ENCODE measurements around the gene GADL1.

GADL1 gene

DNA sequence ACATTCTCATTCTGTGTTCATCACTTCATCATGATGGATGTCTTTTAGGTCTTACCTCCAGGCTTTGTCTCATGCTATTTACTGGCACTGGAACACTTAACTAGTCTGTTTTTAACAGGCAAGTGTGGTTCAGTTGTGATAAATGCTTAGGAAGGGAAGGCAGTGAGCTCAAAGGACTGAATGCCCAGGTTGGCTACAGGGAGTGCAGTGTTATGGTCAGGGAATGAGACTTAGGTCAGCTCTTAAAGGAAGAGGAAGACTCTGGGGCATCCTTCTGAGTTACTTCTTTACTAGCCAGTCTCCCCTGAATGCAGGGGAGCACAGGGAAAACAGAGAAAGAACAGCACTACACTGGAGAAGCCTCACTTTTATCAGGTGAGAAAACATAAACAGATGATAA lies 215.4 kb downstream of the GADL1 start:
- no peak for DNase-seq (ENCODE audit: low read depth in 1 of 2, low spot score in 1 of 2)

DNA sequence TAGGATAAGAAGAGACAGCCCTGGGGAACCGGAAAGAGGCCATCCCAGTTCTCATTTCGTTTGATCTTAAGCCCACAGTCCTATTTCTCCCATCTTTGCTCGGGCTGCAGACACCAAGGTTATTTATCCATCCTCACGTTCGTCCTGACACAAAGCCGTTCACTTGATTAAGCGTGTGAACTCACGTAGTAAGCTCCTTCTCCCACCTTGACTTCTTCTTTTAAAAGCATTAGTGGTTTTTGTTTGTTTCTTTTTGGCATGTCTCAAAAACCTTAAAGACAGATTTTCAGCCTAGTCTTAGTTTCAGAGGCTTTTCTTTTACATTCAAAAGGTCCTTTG lies 217.1 kb downstream of the GADL1 start:
- no peak for DNase-seq (ENCODE audit: low read depth in 1 of 2, low spot score in 1 of 2)

DNA sequence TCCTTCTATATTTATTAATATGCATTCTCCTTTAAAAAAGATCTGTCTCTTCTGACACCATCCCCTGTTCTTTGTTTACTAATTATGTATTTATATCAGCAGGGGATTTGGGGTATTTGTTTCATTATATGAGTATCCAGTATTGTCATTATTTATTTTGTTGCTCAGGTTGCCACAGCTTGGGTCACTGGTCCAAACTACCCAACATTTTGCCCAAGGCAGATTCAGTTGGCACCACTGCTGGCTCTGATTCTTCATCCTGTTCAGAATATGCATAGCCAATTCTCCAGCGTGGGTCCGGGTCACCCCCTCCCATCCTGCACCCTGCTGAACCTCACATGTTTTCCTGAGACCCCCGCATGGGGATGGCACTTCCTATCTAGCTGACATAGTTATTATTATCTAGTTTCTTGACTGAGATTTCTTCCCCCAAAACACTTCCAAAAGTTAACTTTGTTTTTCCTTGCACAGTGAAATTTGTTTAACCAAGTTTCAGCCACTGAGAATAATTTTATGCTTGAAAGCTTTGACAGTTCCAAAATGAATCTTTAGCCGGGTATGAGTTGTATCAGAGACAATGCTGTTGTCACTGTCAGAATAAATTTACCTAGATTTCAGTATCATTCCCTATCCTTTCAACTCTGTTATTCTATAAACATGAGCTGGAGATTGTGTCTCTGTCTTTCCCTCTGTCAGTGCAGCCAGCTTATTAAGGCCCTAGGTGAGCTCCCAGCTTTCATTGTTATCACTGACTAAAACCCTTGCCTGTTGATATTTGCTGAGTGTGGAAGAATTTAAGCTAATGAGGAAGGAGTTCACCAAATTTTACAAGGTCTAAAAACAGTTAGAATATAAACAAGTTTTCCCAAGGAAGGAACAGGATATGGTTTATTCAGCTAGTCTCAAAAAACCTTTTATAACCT lies 217.8 kb downstream of the GADL1 start:
- no peak for DNase-seq (ENCODE audit: low read depth in 1 of 2, low spot score in 1 of 2)
